Measurements from ENCODE around the gene HIVEP3.

DNA sequence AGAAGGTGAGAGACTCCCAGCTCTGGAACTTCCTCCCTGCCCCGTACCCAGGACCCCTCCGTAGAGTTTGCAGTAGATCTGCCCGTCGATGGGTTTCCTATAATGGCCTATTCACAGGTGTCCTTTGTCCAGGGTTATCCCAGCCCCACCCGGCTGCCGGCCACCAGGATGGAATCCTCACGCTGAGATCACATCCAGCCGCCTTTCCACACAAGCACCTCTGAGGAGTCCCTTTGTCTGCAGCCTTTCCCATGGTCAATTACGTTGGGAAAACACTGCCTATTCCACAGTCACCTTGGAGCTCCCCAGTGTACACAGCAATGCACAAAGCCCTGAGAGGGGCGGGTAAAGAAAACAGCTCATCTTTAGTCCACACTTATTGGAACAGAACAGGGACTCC lies 244.2 kb downstream of the HIVEP3 start:
- TF ChIP-seq, protein P1, sequence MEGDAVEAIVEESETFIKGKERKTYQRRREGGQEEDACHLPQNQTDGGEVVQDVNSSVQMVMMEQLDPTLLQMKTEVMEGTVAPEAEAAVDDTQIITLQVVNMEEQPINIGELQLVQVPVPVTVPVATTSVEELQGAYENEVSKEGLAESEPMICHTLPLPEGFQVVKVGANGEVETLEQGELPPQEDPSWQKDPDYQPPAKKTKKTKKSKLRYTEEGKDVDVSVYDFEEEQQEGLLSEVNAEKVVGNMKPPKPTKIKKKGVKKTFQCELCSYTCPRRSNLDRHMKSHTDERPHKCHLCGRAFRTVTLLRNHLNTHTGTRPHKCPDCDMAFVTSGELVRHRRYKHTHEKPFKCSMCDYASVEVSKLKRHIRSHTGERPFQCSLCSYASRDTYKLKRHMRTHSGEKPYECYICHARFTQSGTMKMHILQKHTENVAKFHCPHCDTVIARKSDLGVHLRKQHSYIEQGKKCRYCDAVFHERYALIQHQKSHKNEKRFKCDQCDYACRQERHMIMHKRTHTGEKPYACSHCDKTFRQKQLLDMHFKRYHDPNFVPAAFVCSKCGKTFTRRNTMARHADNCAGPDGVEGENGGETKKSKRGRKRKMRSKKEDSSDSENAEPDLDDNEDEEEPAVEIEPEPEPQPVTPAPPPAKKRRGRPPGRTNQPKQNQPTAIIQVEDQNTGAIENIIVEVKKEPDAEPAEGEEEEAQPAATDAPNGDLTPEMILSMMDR (IDR thresholded peaks at IDR 0.05) = no peak
- TF ChIP-seq EZH2phosphoT487 (IDR thresholded peaks at IDR 0.05) (no peak), EZH2 (IDR thresholded peaks at IDR 0.05) (no peak)
